CD4-positive, alpha-beta memory T cell (primary cell): ENCODE measurements around the gene AQP7. TPM values are rescaled to one million over a fixed set of nuclear protein-coding genes. Genes with fewer than 3 reads are reported as not detected.
"Not testable (repeated sequence)": the region's sequence is repeated elsewhere in the genome, so short reads cannot be mapped to it uniquely, and the experiment has no call there.

Experiments
- CTCF ChIA-PET: fragments of 350-600 bp; sonication (Branson Sonifier 250); formaldehyde crosslinking; loops from one replicate; lab custom pipeline; 2021; ENCODE audit warnings: inconsistent platforms; ENCODE audit not compliant: partially characterized antibody; lab: Charles Lee
- POLR2A ChIA-PET: fragments of 350-600 bp; sonication (Branson Sonifier 250); formaldehyde crosslinking; loops from one replicate; lab custom pipeline; 2021; ENCODE audit not compliant: partially characterized antibody; lab: Charles Lee
- DNase-seq, 5 donors: peaks; one replicate each; pipeline versions ENCODE4 v3.0.0 to v3.0.0-alpha.2; 2020 to 2022; ENCODE audit warnings: mixed read lengths in 1 of 5
- H3K27ac ChIP-seq: one replicate; pipeline ENCODE4 v1.7.0; 2013; ENCODE audit warnings: low read depth, low read length
- H3K27me3 ChIP-seq: 2 replicates; pipeline ENCODE4 v1.7.0; 2013; ENCODE audit warnings: mild to moderate bottlenecking, low read length, moderate library complexity; ENCODE audit not compliant: insufficient read depth
- H3K36me3 ChIP-seq: 2 replicates; pipeline ENCODE4 v1.7.0; 2013; ENCODE audit warnings: mild to moderate bottlenecking, low read length, moderate library complexity; ENCODE audit not compliant: insufficient read depth
- H3K4me1 ChIP-seq: 2 replicates; pipeline ENCODE4 v1.7.0; 2013; ENCODE audit warnings: mild to moderate bottlenecking, low read length, moderate library complexity; ENCODE audit not compliant: insufficient read depth
- H3K4me3 ChIP-seq, 2 donors: one replicate each; pipeline ENCODE4 v1.7.0; 2013; ENCODE audit warnings: low read length in 2 of 2, mild to moderate bottlenecking in 1 of 2
- H3K9me3 ChIP-seq, 2 donors: one replicate each; pipeline ENCODE4 v1.7.0; 2013; ENCODE audit warnings: low read length in 2 of 2, control low read depth in 1 of 2; ENCODE audit not compliant: control insufficient read depth in 1 of 2
- H3K27ac Mint-ChIP-seq, 7 donors: one replicate each; pipeline ENCODE4 v1.8.0; 2020 to 2021; ENCODE audit warnings: mixed read lengths in 7 of 7, mild to moderate bottlenecking in 6 of 7, inconsistent platforms in 3 of 7, moderate library complexity in 3 of 7
- H3K27me3 Mint-ChIP-seq, 2 donors: one replicate each; pipeline ENCODE4 v1.8.0; 2020 to 2021; ENCODE audit warnings: mixed read lengths in 2 of 2
- H3K36me3 Mint-ChIP-seq, 2 donors: one replicate each; pipeline ENCODE4 v1.8.0; 2020 to 2021; ENCODE audit warnings: mixed read lengths in 2 of 2, inconsistent platforms in 1 of 2, mild to moderate bottlenecking in 1 of 2
- H3K4me1 Mint-ChIP-seq, 4 donors: one replicate each; pipeline ENCODE4 v1.8.0; 2020 to 2021; ENCODE audit warnings: mixed read lengths in 4 of 4, mild to moderate bottlenecking in 1 of 4
- H3K4me3 Mint-ChIP-seq, 8 donors: one replicate each; pipeline ENCODE4 v1.8.0; 2020 to 2021; ENCODE audit warnings: mixed read lengths in 8 of 8, mild to moderate bottlenecking in 7 of 8, moderate library complexity in 6 of 8, inconsistent platforms in 3 of 8
- H3K9me3 Mint-ChIP-seq, 8 donors: one replicate each; pipeline ENCODE4 v1.8.0; 2020 to 2021; ENCODE audit warnings: mixed read lengths in 8 of 8, mild to moderate bottlenecking in 5 of 8, inconsistent platforms in 3 of 8, moderate library complexity in 1 of 8
- intact Hi-C: fragments of 100-400 bp; cut with micrococcal nuclease; formaldehyde crosslinking; loops from one replicate; pipeline ENCODE4 v1.15.1; 2023
- polyA plus RNA-seq, 2 donors: library from polyadenylated mRNA; unstranded; fragments of 300-500 nt; fragmentation: Illumina TruSeq; gene quantifications; one replicate each; pipeline ENCODE4 v1.2.3, GENCODE V29; 2021
- total RNA-seq, 2 experiments: library from RNA; stranded (reverse); gene quantifications; one replicate each; pipeline ENCODE4 v1.2.3, GENCODE V29; 2021

AQP7 gene
- total and polyA plus RNA-seq, 4 experiments from 2014 or later = 0.30 to 0.81 TPM; not detected in 2

- Mint-ChIP-seq H3K27ac (peak overlapping the region in 6 of 7 donors; percentile 77 to 92 (median 89)), H3K27me3 (no peaks in the 10 kb centered on the region), H3K4me3 (peak overlapping the region in 1 of 8 donors; percentile 35), H3K36me3 (no peaks in the 10 kb centered on the region), H3K4me1 (peaks cover 6 to 16% (median 11%) of the 10 kb centered on the region in 4 donors), H3K9me3 (no peaks in the 10 kb centered on the region)
- Histone ChIP-seq H3K27me3 (no peaks in the 10 kb centered on the region), H3K4me1 (peaks cover 10% of the 10 kb centered on the region), H3K27ac (no peak overlapping the region), H3K9me3 (no peaks in the 10 kb centered on the region), H3K36me3 (no peaks in the 10 kb centered on the region), H3K4me3 (no peak overlapping the region)
- intact Hi-C loops = loop anchor here (1.0 kb wide), 4 partner anchors 11 to 113 kb away; no protein-coding TSS in a partner anchor
- ChIA-PET POLR2A (interaction anchor here (0.5 to 3.9 kb wide), 7 partner anchors 11 to 112 kb away, joined by 4 to 37 read pairs (median 23); partner anchors contain the start of genes AQP3 and NOL6), CTCF (interaction anchor here (0.9 to 6.5 kb wide), 19 partner anchors 10 to 218 kb away, joined by 3 to 170 read pairs (median 6); partner anchors contain the start of genes AQP3 and NOL6)
- no peak for DNase-seq
These were observed 1.8 kb upstream of the AQP7 start for GRCh38 chr9:33403941-33404787.

GRCh38 chr9:33401809-33402208 lies 559 bp downstream of the AQP7 start:
- DNase-seq, POLR2A ChIA-PET, H3K4me3 Mint-ChIP-seq, H3K27ac ChIP-seq, H3K27me3 ChIP-seq, H3K9me3 Mint-ChIP-seq, H3K4me1 ChIP-seq, H3K4me3 ChIP-seq, H3K36me3 ChIP-seq, H3K36me3 Mint-ChIP-seq, H3K9me3 ChIP-seq, intact Hi-C loops, H3K27me3 Mint-ChIP-seq: not testable (repeated sequence)
- CTCF ChIA-PET = interaction anchor here (3.6 to 6.5 kb wide), 4 partner anchors 13 to 71 kb away, joined by 40 to 170 read pairs (median 96); partner anchors contain the start of gene NOL6
- H3K27ac Mint-ChIP-seq = peak overlapping the region in 1 of 7 donors; percentile 60
- H3K4me1 Mint-ChIP-seq = peaks cover 6 to 16% (median 11%) of the 10 kb centered on the region in 4 donors

DNA sequence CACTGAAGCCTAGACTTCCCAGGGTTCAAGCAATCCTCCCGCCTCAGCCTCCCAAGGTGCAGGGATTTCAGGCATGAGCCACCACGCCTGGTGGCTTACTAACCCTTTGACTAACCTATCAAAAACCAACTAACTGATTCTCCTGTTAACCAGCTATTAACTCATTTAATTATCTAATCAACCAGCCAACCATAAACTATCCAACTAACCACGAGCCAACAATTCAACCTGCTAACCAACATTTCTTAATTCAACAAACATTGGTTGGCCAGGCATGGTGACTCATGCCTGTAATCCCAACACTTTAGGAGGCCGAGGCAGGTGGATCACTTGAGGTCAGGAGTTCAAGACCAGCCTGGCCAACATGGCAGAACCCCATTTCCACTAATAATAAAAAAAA lies 3.3 kb downstream of the AQP7 start:
- H3K27ac ChIP-seq, H3K4me3 ChIP-seq, H3K4me3 Mint-ChIP-seq, POLR2A ChIA-PET, H3K36me3 Mint-ChIP-seq, H3K36me3 ChIP-seq, H3K27me3 ChIP-seq, H3K27me3 Mint-ChIP-seq, H3K9me3 Mint-ChIP-seq, H3K9me3 ChIP-seq, intact Hi-C loops, H3K4me1 ChIP-seq, DNase-seq, H3K4me1 Mint-ChIP-seq: not testable (repeated sequence)
- CTCF ChIA-PET = interaction anchor here (1.1 to 5.2 kb wide), 3 partner anchors 54 to 67 kb away, joined by 6 to 31 read pairs (median 13); no protein-coding TSS in a partner anchor
- H3K27ac Mint-ChIP-seq = peak overlapping the region in 1 of 7 donors; percentile 68

GRCh38 chr9:33397801-33398200 lies 4.6 kb downstream of the AQP7 start:
- H3K27me3 Mint-ChIP-seq, H3K36me3 Mint-ChIP-seq, H3K27me3 ChIP-seq, H3K9me3 ChIP-seq, H3K4me3 ChIP-seq, H3K4me3 Mint-ChIP-seq, DNase-seq, intact Hi-C loops, H3K4me1 Mint-ChIP-seq, H3K36me3 ChIP-seq, H3K27ac ChIP-seq, H3K9me3 Mint-ChIP-seq, POLR2A ChIA-PET, H3K4me1 ChIP-seq: not testable (repeated sequence)
- CTCF ChIA-PET = interaction anchor here (5.2 kb wide), 1 partner anchor 68 kb away, joined by 31 read pairs; no protein-coding TSS in a partner anchor
- peak overlapping the region in 1 of 7 donors; percentile 70 for H3K27ac Mint-ChIP-seq

GRCh38 chr9:33395159-33395879 lies 7.0 kb downstream of the AQP7 start:
- H3K4me3 ChIP-seq, H3K9me3 Mint-ChIP-seq, H3K27me3 ChIP-seq, H3K36me3 Mint-ChIP-seq, intact Hi-C loops, H3K4me3 Mint-ChIP-seq, H3K4me1 Mint-ChIP-seq, H3K4me1 ChIP-seq, H3K27me3 Mint-ChIP-seq, POLR2A ChIA-PET, DNase-seq, H3K9me3 ChIP-seq, H3K27ac ChIP-seq, H3K36me3 ChIP-seq: not testable (repeated sequence)
- CTCF ChIA-PET = interaction anchor here (0.9 kb wide), 1 partner anchor 71 kb away, joined by 3 read pairs; no protein-coding TSS in a partner anchor
- peak overlapping the region in 1 of 7 donors; percentile 4 for H3K27ac Mint-ChIP-seq

DNA sequence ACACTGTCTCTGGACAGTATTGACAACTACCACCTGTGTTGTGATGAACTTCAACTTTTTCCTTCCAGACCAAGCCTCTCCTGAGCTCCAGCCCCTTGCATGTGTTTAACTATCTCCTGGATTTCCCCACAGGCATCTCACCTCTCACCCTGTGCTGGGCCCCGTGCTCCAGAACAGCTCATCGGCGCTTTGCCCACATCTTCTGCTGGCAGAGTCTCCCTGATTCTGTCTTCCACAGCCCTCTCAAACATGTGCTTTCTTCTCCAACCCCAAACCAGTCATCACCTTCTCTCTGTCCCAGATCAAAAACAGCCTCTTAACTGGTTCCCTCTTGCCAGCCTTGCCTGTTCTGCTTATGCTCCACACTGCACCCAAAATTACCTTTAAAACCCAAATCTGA lies 8.4 kb downstream of the AQP7 start:
- H3K36me3 ChIP-seq, H3K27me3 Mint-ChIP-seq, H3K4me3 Mint-ChIP-seq, POLR2A ChIA-PET, H3K4me3 ChIP-seq, H3K36me3 Mint-ChIP-seq, H3K4me1 ChIP-seq, intact Hi-C loops, H3K9me3 Mint-ChIP-seq, H3K27me3 ChIP-seq, H3K27ac ChIP-seq, DNase-seq, H3K4me1 Mint-ChIP-seq, CTCF ChIA-PET, H3K9me3 ChIP-seq: not testable (repeated sequence)
- peak overlapping the region in 1 of 7 donors; percentile 44 for H3K27ac Mint-ChIP-seq

DNA sequence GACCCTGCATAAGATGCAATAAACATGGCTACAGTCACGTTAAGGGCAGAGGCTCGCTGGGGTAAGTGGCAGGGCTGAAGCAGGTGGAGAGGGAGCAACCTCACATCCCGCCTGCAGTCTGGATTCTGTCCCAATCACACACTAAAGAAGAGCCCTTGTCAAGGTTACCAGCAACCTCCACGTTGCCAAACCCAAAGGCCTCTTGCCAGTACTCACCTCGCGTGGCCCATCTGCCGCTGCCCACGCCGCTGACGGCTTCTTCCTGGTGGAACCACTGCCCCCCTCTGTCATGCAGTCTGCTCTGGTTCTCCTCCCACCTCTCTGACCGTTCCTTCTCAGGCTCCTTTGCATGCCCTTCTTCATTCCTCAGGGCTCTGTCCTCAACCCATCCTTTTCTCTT lies 8.8 kb downstream of the AQP7 start:
- no peak for DNase-seq
- no peaks in the 10 kb centered on the region for H3K9me3 ChIP-seq
- no peaks in the 10 kb centered on the region for H3K36me3 Mint-ChIP-seq
- H3K27me3 ChIP-seq = no peaks in the 10 kb centered on the region
- intact Hi-C loops = no loop called here
- H3K4me1 Mint-ChIP-seq = no peaks in the 10 kb centered on the region
- no peaks in the 10 kb centered on the region for H3K9me3 Mint-ChIP-seq
- no peak overlapping the region for H3K27ac ChIP-seq
- ChIA-PET CTCF (no interaction called here), POLR2A (no interaction called here)
- H3K27ac Mint-ChIP-seq = peak overlapping the region in 1 of 7 donors; percentile 44
- no peak overlapping the region for H3K4me3 ChIP-seq
- no peak overlapping the region for H3K4me3 Mint-ChIP-seq
- H3K36me3 ChIP-seq = no peaks in the 10 kb centered on the region
- no peaks in the 10 kb centered on the region for H3K4me1 ChIP-seq
- H3K27me3 Mint-ChIP-seq = peaks cover 0 to 6% of the 10 kb centered on the region in 2 donors
